H9 (cell line): ENCODE measurements around the gene VWA8. TPM values are rescaled to one million over a fixed set of nuclear protein-coding genes. Genes with fewer than 3 reads are reported as not detected.
"Not testable (repeated sequence)": the region's sequence is repeated elsewhere in the genome, so short reads cannot be mapped to it uniquely, and the experiment has no call there.

Source experiments
- DNase-seq: peaks from one replicate; pipeline ENCODE4 v3.0.0-alpha.2; 2017
- H2AFZ ChIP-seq: one replicate; pipeline ENCODE4 v1.6.1; 2013; ENCODE audit warnings: mild to moderate bottlenecking, low read length, control low read depth, moderate library complexity
- H2AK5ac ChIP-seq: 2 replicates; pipeline ENCODE4 v1.6.1; 2013; ENCODE audit warnings: low read length, control low read depth, mixed read lengths; ENCODE audit not compliant: insufficient read length
- H2BK120ac ChIP-seq: one replicate; pipeline ENCODE4 v1.6.1; 2013; ENCODE audit warnings: low read depth, mild to moderate bottlenecking, low read length, control low read depth, inconsistent platforms; ENCODE audit not compliant: poor library complexity, severe bottlenecking
- H2BK12ac ChIP-seq: 2 replicates; pipeline ENCODE4 v1.6.1; 2013; ENCODE audit warnings: low read length, control low read depth, mixed read lengths, low read depth; ENCODE audit not compliant: insufficient read length
- H2BK15ac ChIP-seq: 2 replicates; pipeline ENCODE4 v1.6.1; 2013; ENCODE audit warnings: low read depth, low read length, control low read depth
- H2BK20ac ChIP-seq: one replicate; pipeline ENCODE4 v1.6.1; 2013; ENCODE audit warnings: low read depth, mild to moderate bottlenecking, low read length, control low read depth, inconsistent platforms; ENCODE audit not compliant: poor library complexity, severe bottlenecking
- H2BK5ac ChIP-seq: 2 replicates; pipeline ENCODE4 v1.6.1; 2013; ENCODE audit warnings: low read length, control low read depth, mixed read lengths; ENCODE audit not compliant: insufficient read length
- H3K14ac ChIP-seq: 2 replicates; pipeline ENCODE4 v1.6.1; 2013; ENCODE audit warnings: low read length, control low read depth; ENCODE audit not compliant: insufficient read depth
- H3K18ac ChIP-seq: 2 replicates; pipeline ENCODE4 v1.6.1; 2013; ENCODE audit warnings: low read depth, mild to moderate bottlenecking, mixed read lengths, low read length, control low read depth; ENCODE audit not compliant: insufficient read length
- H3K23ac ChIP-seq: 2 replicates; pipeline ENCODE4 v1.6.1; 2013; ENCODE audit warnings: low read length, control low read depth, mixed read lengths, low read depth; ENCODE audit not compliant: insufficient read length
- H3K23me2 ChIP-seq: 2 replicates; pipeline ENCODE4 v1.6.1; 2013; ENCODE audit warnings: low read depth, mild to moderate bottlenecking, mixed read lengths, low read length, control low read depth; ENCODE audit not compliant: insufficient read length, poor library complexity, severe bottlenecking
- H3K27ac ChIP-seq: 2 replicates; pipeline ENCODE4 v1.5.1; 2013; ENCODE audit warnings: low read length, control low read depth, mixed read lengths, low read depth; ENCODE audit not compliant: insufficient read length
- H3K27me3 ChIP-seq: 2 replicates; pipeline ENCODE4 v1.6.1; 2013; ENCODE audit warnings: low read length, control low read depth, inconsistent platforms; ENCODE audit not compliant: insufficient read depth
- H3K4ac ChIP-seq: 2 replicates; pipeline ENCODE4 v1.6.1; 2013; ENCODE audit warnings: low read depth, mild to moderate bottlenecking, control low read depth, inconsistent platforms, low read length, moderate library complexity
- H3K4me1 ChIP-seq: 2 replicates; pipeline ENCODE4 v1.6.1; 2013; ENCODE audit warnings: low read length, control low read depth, inconsistent platforms; ENCODE audit not compliant: insufficient read depth
- H3K4me2 ChIP-seq: 2 replicates; pipeline ENCODE4 v1.6.1; 2013; ENCODE audit warnings: low read length, control low read depth, mixed read lengths; ENCODE audit not compliant: insufficient read length, insufficient read depth
- H3K56ac ChIP-seq: 2 replicates; pipeline ENCODE4 v1.6.1; 2013; ENCODE audit warnings: low read depth, mild to moderate bottlenecking, mixed read lengths, low read length, control low read depth; ENCODE audit not compliant: insufficient read length
- H3K79me1 ChIP-seq: 2 replicates; pipeline ENCODE4 v1.6.1; 2013; ENCODE audit warnings: low read depth, mild to moderate bottlenecking, moderate library complexity, low read length, control low read depth, inconsistent platforms; ENCODE audit not compliant: insufficient read depth, poor library complexity, severe bottlenecking
- H3K79me2 ChIP-seq: 2 replicates; pipeline ENCODE4 v1.6.1; 2013; ENCODE audit warnings: low read length, control low read depth, inconsistent platforms; ENCODE audit not compliant: insufficient read depth
- H3K9ac ChIP-seq: 2 replicates; pipeline ENCODE4 v1.6.1; 2013; ENCODE audit warnings: low read length, control low read depth, mixed read lengths; ENCODE audit not compliant: insufficient read length; ENCODE audit errors: extremely low read depth
- H3K9me3 ChIP-seq: one replicate; pipeline ENCODE4 v1.6.1; 2013; ENCODE audit warnings: low read depth, low read length, inconsistent platforms; ENCODE audit not compliant: control insufficient read depth
- H3T11ph ChIP-seq: one replicate; pipeline ENCODE4 v1.6.1; 2013; ENCODE audit warnings: mild to moderate bottlenecking, low read length, control low read depth, inconsistent platforms
- H4K20me1 ChIP-seq: one replicate; pipeline ENCODE4 v1.6.1; 2013; ENCODE audit not compliant: control insufficient read depth, insufficient read length, insufficient read depth
- H4K5ac ChIP-seq: 2 replicates; pipeline ENCODE4 v1.6.1; 2013; ENCODE audit warnings: low read depth, mild to moderate bottlenecking, mixed read lengths, low read length, control low read depth; ENCODE audit not compliant: insufficient read length
- H4K8ac ChIP-seq: replicated peaks from 2 replicates; pipeline ENCODE4 v1.6.1; 2013; ENCODE audit warnings: low read length, control low read depth, mixed read lengths, low read depth; ENCODE audit not compliant: insufficient read length
- H4K91ac ChIP-seq: 2 replicates; pipeline ENCODE4 v1.6.1; 2013; ENCODE audit warnings: low read depth, mild to moderate bottlenecking, moderate library complexity, mixed read lengths, low read length, control low read depth; ENCODE audit not compliant: insufficient read length
- H3K27ac Mint-ChIP-seq, 3 experiments: 2 replicates in 2 of 3; 3 replicates in 1 of 3; pipeline ENCODE4 v1.8.0; 2020 to 2021; ENCODE audit warnings: mixed read lengths in 3 of 3, mild to moderate bottlenecking in 1 of 3, moderate library complexity in 1 of 3
- H3K27me3 Mint-ChIP-seq: 2 replicates; pipeline ENCODE4 v1.8.0; 2021; ENCODE audit warnings: low read depth, mild to moderate bottlenecking, moderate library complexity, mixed read lengths
- H3K36me3 Mint-ChIP-seq, 3 experiments: 2 replicates in 2 of 3; 3 replicates in 1 of 3; pipeline ENCODE4 v1.8.0; 2020 to 2021; ENCODE audit warnings: low read depth in 3 of 3, mixed read lengths in 3 of 3; ENCODE audit not compliant: insufficient read depth in 1 of 3
- H3K4me1 Mint-ChIP-seq, 2 experiments: 2 replicates each; pipeline ENCODE4 v1.8.0; 2020; ENCODE audit warnings: mixed read lengths in 2 of 2
- H3K4me3 Mint-ChIP-seq, 2 experiments: 2 replicates in 1 of 2; 3 replicates in 1 of 2; pipeline ENCODE4 v1.8.0; 2020 to 2021; ENCODE audit warnings: mild to moderate bottlenecking in 2 of 2, mixed read lengths in 2 of 2, moderate library complexity in 1 of 2
- H3K9me3 Mint-ChIP-seq, 2 experiments: 2 replicates in 1 of 2; 3 replicates in 1 of 2; pipeline ENCODE4 v1.8.0; 2020; ENCODE audit warnings: mild to moderate bottlenecking in 2 of 2, mixed read lengths in 2 of 2, moderate library complexity in 1 of 2
- CTCF ChIP-seq: fragments of 200-600 bp; sonication (generic); conservative IDR thresholded peaks from 3 replicates; pipeline ENCODE4 v1.8.0; 2021; ENCODE audit warnings: antibody characterized with exemption, mild to moderate bottlenecking
- WGBS: extraction: QIAGEN DNeasy Blood & Tissue Kit; methylation state at CpG from one replicate; pipeline ENCODE4 v1.1.7; 2013; ENCODE audit warnings: missing lambda C conversion rate, low lambda C conversion rate, mixed read lengths; ENCODE audit not compliant: insufficient read length; ENCODE audit errors: extremely low coverage; 5-methylcytosine and 5-hydroxymethylcytosine counted together
- total RNA-seq: library from RNA; stranded (reverse); gene quantifications from 2 replicates; pipeline ENCODE4 v1.2.1, GENCODE V29; 2021

The VWA8 gene
- total RNA-seq, 1 experiment from 2014 or later, result 17.4 TPM

GRCh38 chr13:41621716-41622431, 339.0 kb downstream of the VWA8 start:
- Histone ChIP-seq H3K79me2 (no peaks in the 10 kb centered on the region), H3K27ac (no peak overlapping the region), H4K91ac (no peak overlapping the region), H3K4me2 (no peak overlapping the region), H4K5ac (no peak overlapping the region), H3K23me2 (no peaks in the 10 kb centered on the region), H2AK5ac (no peak overlapping the region), H3K27me3 (no peaks in the 10 kb centered on the region), H3K9ac (no peak overlapping the region), H2BK15ac (no peak overlapping the region), H3K23ac (no peak overlapping the region), H3K4me1 (no peaks in the 10 kb centered on the region), H2BK12ac (no peak overlapping the region), H2BK20ac (no peak overlapping the region), H3K56ac (no peak overlapping the region), H2BK120ac (no peak overlapping the region), H3K18ac (no peak overlapping the region), H3K79me1 (no peaks in the 10 kb centered on the region), H3K4ac (no peak overlapping the region), H3K14ac (no peak overlapping the region), H2BK5ac (no peak overlapping the region), H4K20me1 (no peaks in the 10 kb centered on the region), H2AFZ (no peak overlapping the region), H3K9me3 (no peaks in the 10 kb centered on the region), H4K8ac (no peak overlapping the region), H3T11ph (no peak overlapping the region)
- no peak overlapping the region for H3K4me3 Mint-ChIP-seq
- TF ChIP-seq CTCF, result no peak
- no peaks in the 10 kb centered on the region for H3K4me1 Mint-ChIP-seq
- no CpG with 5 or more reads among the region's 5 CpGs for WGBS
- peaks cover 0 to 6% (median 3%) of the 10 kb centered on the region in 3 experiments; a peak in 1 of 7 replicates for H3K36me3 Mint-ChIP-seq
- DNase-seq, result no peak
- no peaks in the 10 kb centered on the region for H3K27me3 Mint-ChIP-seq
- no peak overlapping the region for H3K27ac Mint-ChIP-seq
- peaks cover 7 to 8% of the 10 kb centered on the region in 2 experiments; a peak in 2 of 5 replicates for H3K9me3 Mint-ChIP-seq

- H3K4me2 ChIP-seq, H3K4me1 Mint-ChIP-seq, H3K27me3 ChIP-seq, H3K79me2 ChIP-seq, H2BK15ac ChIP-seq, H4K5ac ChIP-seq, H3K9me3 Mint-ChIP-seq, H3K4ac ChIP-seq, H3T11ph ChIP-seq, H3K27me3 Mint-ChIP-seq, H2BK5ac ChIP-seq, H4K20me1 ChIP-seq, H4K91ac ChIP-seq, H3K27ac ChIP-seq, H3K14ac ChIP-seq, H3K4me1 ChIP-seq, H3K23ac ChIP-seq, H3K23me2 ChIP-seq, H3K27ac Mint-ChIP-seq, DNase-seq, H2BK120ac ChIP-seq, H3K79me1 ChIP-seq, H2BK20ac ChIP-seq, H2AK5ac ChIP-seq, H3K4me3 Mint-ChIP-seq, H2BK12ac ChIP-seq, H3K9ac ChIP-seq, H4K8ac ChIP-seq, H3K18ac ChIP-seq, H2AFZ ChIP-seq, H3K56ac ChIP-seq, H3K9me3 ChIP-seq: not testable (repeated sequence)
- WGBS, result no CpG with 5 or more reads among the region's 5 CpGs
- peaks cover 0 to 10% (median 3%) of the 10 kb centered on the region in 3 experiments; a peak in 5 of 7 replicates for H3K36me3 Mint-ChIP-seq
Measured at GRCh38 chr13:41617633-41618032, 343.3 kb downstream of the VWA8 start.
